ENCODE results near the gene ADAT3. TPM values are rescaled to one million over a fixed set of nuclear protein-coding genes. Genes with fewer than 3 reads are reported as not detected.

ADAT3 gene
- total RNA-seq, 1 experiment from 2014 or later = 10.0 TPM

GRCh38 chr19:1955171-1956121, 50.2 kb downstream of the ADAT3 start:
- Histone ChIP-seq H3K27me3 (ENCODE audit: control insufficient read depth, insufficient read depth, low read length) (no peaks in the 10 kb centered on the region), H3K4me3 (ENCODE audit: insufficient read depth, low read depth, low read length) (no peak overlapping the region), H3K36me3 (replicated peaks; ENCODE audit: control insufficient read depth, insufficient read depth, low read length) (no peaks in the 10 kb centered on the region; the same call in none of the 2 replicates)
- no peak for DNase-seq

- no peak for DNase-seq
- Histone ChIP-seq H3K4me3 (ENCODE audit: insufficient read depth, low read depth, low read length) (no peak overlapping the region), H3K36me3 (replicated peaks; ENCODE audit: control insufficient read depth, insufficient read depth, low read length) (no peaks in the 10 kb centered on the region; the same call in none of the 2 replicates), H3K27me3 (ENCODE audit: control insufficient read depth, insufficient read depth, low read length) (no peaks in the 10 kb centered on the region)
These were observed 50.9 kb downstream of the ADAT3 start for GRCh38 chr19:1956122-1956494.

GRCh38 chr19:1956868-1957492, 51.8 kb downstream of the ADAT3 start:
- no peak overlapping the region for H3K4me3 ChIP-seq (ENCODE audit: insufficient read depth, low read depth, low read length)
- H3K27me3 ChIP-seq (ENCODE audit: control insufficient read depth, insufficient read depth, low read length) = no peaks in the 10 kb centered on the region
- DNase-seq = peak; percentile 92
- H3K36me3 ChIP-seq (replicated peaks; ENCODE audit: control insufficient read depth, insufficient read depth, low read length) = no peaks in the 10 kb centered on the region; the same call in none of the 2 replicates

GRCh38 chr19:1957562-1958248, 52.5 kb downstream of the ADAT3 start:
- no peaks in the 10 kb centered on the region; the same call in none of the 2 replicates for H3K36me3 ChIP-seq (replicated peaks; ENCODE audit: control insufficient read depth, insufficient read depth, low read length)
- no peak for DNase-seq
- no peaks in the 10 kb centered on the region for H3K27me3 ChIP-seq (ENCODE audit: control insufficient read depth, insufficient read depth, low read length)
- no peak overlapping the region for H3K4me3 ChIP-seq (ENCODE audit: insufficient read depth, low read depth, low read length)

- H3K36me3 ChIP-seq (replicated peaks; ENCODE audit: control insufficient read depth, insufficient read depth, low read length) = peaks cover 1% of the 10 kb centered on the region
- DNase-seq = no peak
- H3K27me3 ChIP-seq (ENCODE audit: control insufficient read depth, insufficient read depth, low read length) = no peaks in the 10 kb centered on the region
- no peak overlapping the region for H3K4me3 ChIP-seq (ENCODE audit: insufficient read depth, low read depth, low read length)
These were observed 54.9 kb downstream of the ADAT3 start for GRCh38 chr19:1959928-1960589.

GRCh38 chr19:1961000-1961883, 56.0 kb downstream of the ADAT3 start:
- Histone ChIP-seq H3K27me3 (ENCODE audit: control insufficient read depth, insufficient read depth, low read length) (no peaks in the 10 kb centered on the region), H3K4me3 (ENCODE audit: insufficient read depth, low read depth, low read length) (no peak overlapping the region), H3K36me3 (replicated peaks; ENCODE audit: control insufficient read depth, insufficient read depth, low read length) (peaks cover 1% of the 10 kb centered on the region)
- no peak for DNase-seq

GRCh38 chr19:1962674-1963073, 57.5 kb downstream of the ADAT3 start:
- Histone ChIP-seq H3K36me3 (replicated peaks; ENCODE audit: control insufficient read depth, insufficient read depth, low read length) (peaks cover 1% of the 10 kb centered on the region), H3K4me3 (ENCODE audit: insufficient read depth, low read depth, low read length) (no peak overlapping the region), H3K27me3 (ENCODE audit: control insufficient read depth, insufficient read depth, low read length) (no peaks in the 10 kb centered on the region)
- no peak for DNase-seq

Other genes starting within 250 kb of the ADAT3 start
- not detected in 2 replicates for gene ONECUT3, start 151.9 kb upstream of the ADAT3 start, total RNA-seq (2014; rRNA removed; shearing (Covaris generic))
- gene ATP8B3, start 93.1 kb upstream of the ADAT3 start, total RNA-seq (2014; rRNA removed; shearing (Covaris generic)) = 5.8 and 7.4 TPM in 2 replicates
- 19.8 and 21.9 TPM in 2 replicates for gene REXO1, start 56.9 kb upstream of the ADAT3 start, total RNA-seq (2014; rRNA removed; shearing (Covaris generic))
- 20.5 and 21.2 TPM in 2 replicates for gene KLF16, start 41.8 kb upstream of the ADAT3 start, total RNA-seq (2014; rRNA removed; shearing (Covaris generic))
- gene ABHD17A, start 19.9 kb upstream of the ADAT3 start, total RNA-seq (2014; rRNA removed; shearing (Covaris generic)) = 87.0 and 134 TPM in 2 replicates
- gene SCAMP4, start within 50 bp of the ADAT3 start, total RNA-seq (2014; rRNA removed; shearing (Covaris generic)) = 33.4 and 35.7 TPM in 2 replicates
- 172 and 186 TPM in 2 replicates for gene CSNK1G2, start 35.8 kb downstream of the ADAT3 start, total RNA-seq (2014; rRNA removed; shearing (Covaris generic))
- 126 and 129 TPM in 2 replicates for gene BTBD2, start 110.3 kb downstream of the ADAT3 start, total RNA-seq (2014; rRNA removed; shearing (Covaris generic))
- 130 and 135 TPM in 2 replicates for gene MKNK2, start 145.8 kb downstream of the ADAT3 start, total RNA-seq (2014; rRNA removed; shearing (Covaris generic))
- gene MOB3A, start 190.9 kb downstream of the ADAT3 start, total RNA-seq (2014; rRNA removed; shearing (Covaris generic)) = 7.7 and 8.9 TPM in 2 replicates
- 0.80 and 0.81 TPM in 2 replicates for gene IZUMO4, start 191.5 kb downstream of the ADAT3 start, total RNA-seq (2014; rRNA removed; shearing (Covaris generic))
- gene AP3D1, start 246.2 kb downstream of the ADAT3 start, total RNA-seq (2014; rRNA removed; shearing (Covaris generic)) = 175 and 177 TPM in 2 replicates

All from H7 (cell line).